Medulla oblongata (tissue), 1 donor: ENCODE measurements around the gene S100A2.

Source experiments
- DNase-seq: peaks from one replicate; pipeline ENCODE4 v3.0.0-alpha.2; 2015; ENCODE audit errors: extremely low spot score

Gene S100A2

DNA sequence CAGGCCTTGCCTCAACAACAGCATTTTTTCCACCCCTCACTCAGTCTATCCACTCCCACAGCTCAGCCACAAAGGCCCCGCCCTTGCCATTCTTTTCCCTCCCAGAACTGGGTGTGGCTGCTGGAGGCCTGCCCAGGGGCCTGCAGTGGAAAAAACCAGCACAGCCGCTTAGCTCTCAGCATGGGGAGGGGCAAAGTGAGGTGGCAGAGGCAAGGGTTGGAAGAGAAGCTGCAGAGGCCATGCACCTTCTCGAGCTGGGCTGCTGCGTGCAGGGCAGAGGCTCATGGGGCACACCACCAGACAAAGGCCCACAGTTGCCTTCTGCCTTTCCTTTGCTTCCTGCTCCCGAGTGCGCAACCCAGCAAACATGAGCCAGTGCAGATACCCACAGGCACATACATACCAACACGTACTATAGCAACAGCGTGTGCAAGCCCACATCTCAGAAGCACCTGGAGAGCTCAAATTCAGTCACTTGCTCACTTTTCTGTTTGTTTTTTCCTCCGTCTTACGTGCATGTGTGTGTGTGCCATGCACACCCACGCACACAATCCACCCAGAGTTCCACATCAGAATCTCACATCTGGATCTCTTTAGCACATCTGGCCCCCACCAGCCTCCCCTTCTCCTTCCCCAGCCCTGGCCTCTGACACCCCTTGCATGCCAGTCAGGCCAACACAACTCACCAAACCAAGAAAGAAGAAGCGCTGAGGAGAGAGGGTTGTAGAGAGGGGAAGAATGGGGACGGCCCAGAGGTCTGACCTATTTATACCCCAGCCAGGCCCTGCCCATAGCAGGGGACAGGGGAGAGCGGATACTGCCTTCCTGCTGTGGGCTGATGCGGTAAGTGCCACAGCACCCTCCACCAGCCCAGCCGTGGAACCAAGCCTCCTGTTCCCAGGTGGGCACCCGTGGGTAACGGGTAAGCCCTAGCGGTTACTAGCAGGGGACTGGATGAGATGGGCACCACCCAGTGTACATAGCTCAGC is 20.3 kb downstream of the S100A2 start, which contains the start of gene S100A4:
TSS of gene S100A4 (minus strand) at position 740 of the 989 bp plus-strand sequence. CDS start 1,012 bp downstream, outside the sequence.
- peak; percentile 74 for DNase-seq

DNA sequence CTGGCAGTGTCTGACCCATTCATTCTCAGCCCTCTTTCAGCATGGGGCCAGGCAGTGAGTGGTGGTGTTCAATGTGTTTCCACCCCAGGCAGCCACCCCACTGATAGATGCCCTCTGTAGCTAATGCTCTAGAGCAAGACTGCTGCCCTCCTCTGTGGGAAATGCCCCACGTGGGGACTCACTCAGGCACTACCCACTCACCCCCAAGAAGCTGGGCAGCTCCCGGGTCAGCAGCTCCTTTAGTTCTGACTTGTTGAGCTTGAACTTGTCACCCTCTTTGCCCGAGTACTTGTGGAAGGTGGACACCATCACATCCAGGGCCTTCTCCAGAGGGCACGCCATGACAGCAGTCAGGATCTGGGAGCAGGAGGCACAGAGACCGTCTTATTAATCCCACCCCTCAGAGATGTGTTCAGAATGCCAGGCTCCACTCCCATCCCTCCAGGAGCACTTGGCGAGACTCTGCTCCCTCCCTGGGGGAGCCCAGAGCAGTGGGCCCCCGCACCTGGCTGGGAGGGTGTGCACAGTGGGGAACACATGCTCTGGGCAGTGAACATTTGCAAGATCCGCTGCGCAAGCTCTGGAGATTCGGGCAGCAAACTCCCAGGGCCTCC is 21.1 kb downstream of the S100A2 start:
- no peak for DNase-seq

DNA sequence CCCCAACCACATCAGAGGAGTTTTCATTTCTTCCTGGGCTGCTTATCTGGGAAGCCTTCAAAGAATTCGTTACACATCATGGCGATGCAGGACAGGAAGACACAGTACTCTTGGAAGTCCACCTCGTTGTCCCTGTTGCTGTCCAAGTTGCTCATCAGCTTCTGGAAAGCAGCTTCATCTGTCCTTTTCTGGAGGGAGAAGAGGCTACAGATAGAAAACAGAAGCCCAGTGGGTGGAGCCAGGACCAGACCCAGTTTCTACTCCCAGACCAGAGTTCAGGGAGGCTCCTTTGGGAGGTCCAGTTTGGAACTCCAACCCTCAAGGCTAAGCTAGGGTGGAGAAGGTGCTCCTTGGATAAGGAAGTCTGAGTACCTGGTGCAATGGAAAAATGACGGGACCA is 21.9 kb downstream of the S100A2 start:
- DNase-seq, result no peak

DNA sequence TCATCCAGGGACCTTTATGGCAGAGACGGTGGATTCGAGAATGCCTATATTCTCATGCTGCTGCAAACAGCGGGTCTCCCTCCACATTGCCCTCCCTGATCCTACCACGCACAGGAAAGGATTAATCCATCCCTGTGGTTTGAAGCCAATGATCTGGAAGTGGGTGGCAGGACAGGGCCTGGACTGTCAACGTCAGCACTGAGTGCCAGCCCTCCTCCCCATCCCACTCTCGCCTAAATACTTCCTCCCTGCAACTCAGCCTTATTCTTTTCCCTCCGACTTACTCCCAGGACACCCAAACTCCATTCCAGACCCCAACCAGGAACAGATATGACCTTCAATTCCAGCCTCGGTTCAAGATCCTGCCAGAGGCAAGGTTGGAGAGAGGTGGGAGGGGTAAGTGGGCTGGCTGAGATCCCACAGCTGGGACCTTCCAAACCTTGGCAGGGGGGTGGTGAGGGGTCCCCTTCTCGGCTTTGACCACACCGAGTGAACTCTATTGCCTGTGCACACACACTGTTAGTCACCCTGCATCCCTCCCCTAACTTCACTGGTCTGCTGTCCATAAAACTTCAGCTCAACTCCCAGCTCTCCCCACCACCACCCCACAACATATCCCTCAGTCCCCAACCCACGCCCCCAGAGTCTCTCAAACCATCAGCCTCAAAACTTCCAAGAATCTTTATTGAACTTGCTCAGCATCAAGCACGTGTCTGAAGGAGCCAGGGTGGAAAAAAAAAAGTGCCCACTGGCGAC is 22.5 kb downstream of the S100A2 start:
- DNase-seq, result no peak

DNA sequence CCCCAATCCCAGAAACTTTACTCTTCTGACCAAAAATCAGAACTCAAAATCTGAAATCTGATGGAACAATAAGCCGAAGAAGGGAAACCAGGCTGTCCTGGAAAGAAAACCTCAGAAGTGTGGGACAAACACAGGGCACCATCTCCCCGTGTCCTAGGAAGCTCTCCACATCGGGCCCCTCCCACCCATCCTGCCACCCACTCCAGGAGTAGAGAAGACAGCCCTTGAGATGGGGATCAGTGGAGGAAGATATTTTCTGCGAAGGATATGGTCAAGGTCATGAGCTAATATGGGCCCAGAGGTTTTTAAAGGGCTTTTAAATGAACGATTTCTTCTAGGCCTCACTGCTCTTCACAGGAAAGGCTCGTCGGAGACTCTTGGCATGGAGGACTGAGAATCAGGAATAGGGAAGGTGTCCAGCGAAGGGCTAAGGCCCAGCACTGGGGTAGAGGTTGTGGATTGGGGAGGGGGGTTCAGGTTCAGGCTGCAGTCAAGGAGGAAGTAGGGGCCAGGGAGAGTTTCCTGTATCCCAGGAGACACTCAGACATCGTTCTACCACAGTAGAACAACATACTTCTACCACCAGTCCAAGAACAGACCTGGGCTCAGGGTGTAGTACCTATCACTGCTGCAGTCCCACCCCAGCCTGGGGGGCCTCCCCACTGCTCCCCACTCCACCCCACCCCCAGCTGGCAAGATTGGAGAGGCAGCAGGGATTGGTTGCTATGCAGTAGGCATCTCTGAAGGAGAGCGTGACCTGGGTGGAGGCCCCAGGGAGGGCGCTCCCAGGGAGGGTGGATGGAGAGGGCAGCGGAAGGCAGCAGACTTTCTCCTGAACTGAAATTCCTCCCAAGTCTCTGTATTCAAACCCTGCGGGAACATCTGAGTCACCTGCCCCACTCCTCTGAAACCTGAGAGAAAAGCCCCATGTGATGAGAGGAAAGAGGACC is 23.7 kb downstream of the S100A2 start:
- no peak for DNase-seq

DNA sequence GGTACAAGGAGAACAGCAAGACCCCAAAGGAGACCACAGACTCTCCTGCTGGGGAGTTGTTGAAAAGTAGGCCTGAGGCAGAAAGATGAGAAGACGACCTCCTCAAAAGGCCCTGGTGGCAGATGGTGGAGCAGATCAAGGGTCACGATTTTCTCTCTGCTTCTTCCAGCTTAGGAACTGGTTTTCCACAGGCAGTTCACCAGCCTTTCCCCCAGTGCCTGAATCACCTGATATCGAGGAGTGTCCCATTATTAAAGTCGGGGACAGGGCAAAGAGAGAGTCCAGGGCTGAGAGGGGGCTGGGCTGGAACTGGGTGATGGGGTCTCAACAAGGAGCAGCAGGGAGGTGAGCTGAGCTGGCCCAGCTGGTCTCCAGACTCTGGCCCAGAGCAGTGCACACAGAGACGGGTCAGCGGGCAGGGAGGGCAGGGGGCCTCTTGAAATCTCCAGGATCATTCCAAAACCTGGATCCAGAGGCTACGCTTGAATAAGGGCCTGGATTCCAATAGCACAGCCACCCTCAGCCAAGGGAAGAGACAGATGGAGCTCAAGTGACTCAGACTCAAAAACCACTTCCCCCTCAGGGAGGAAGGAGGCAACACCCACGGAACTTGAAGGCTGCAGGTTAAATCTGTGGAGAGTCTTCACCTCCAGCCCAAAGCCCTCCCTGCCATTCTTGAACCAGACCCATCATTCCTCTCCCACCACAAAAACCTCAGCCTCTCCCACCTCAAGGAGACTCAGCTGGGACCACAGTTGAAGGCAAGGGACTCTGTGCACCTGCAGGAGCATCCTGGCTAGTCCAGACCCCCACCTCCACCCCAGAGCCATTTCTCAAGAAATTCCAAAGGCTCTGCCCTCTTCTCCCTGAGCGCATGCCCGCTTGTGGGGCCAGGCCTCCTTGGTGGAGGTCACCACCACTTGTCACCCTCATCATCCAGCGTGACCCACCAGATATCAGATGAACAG is 25.0 kb downstream of the S100A2 start, which contains the start of gene S100A5:
TSS of gene S100A5 (minus strand) at position 541 of the 968 bp plus-strand sequence. CDS start 743 bp downstream, outside the sequence.
- no peak for DNase-seq

DNA sequence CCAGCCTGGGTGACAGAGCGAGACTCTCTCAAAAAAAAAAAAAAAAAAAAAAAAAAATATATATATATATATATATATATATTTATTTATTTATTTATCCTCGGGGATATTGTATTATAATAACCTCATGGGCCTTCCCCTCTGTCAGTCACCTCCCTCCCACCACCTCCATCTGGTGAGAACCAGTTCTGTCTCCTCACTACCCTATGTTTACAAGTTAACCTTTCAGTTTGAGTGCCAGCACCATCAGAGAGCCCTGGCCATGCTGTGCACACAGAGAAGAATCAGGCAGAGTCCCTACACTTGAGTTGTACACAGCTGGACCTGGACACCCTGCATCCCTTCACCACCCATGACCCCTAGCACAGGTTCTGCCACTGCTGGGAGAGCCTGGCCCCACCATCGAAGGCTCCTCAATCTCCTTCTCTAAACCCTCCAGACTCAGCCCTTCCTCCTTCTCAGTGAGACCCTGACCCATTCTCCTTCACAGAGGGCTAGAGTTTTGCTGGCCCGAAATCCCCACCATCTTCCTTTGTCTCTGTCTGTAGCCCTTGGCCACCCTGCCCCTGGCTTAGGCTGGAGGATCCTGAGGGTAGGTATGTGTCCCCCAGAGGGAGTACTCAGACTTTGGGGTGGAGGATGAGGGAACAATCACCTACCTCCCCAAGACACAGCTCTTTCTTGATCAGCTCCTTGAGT is 26.1 kb downstream of the S100A2 start:
- DNase-seq, result no peak

DNA sequence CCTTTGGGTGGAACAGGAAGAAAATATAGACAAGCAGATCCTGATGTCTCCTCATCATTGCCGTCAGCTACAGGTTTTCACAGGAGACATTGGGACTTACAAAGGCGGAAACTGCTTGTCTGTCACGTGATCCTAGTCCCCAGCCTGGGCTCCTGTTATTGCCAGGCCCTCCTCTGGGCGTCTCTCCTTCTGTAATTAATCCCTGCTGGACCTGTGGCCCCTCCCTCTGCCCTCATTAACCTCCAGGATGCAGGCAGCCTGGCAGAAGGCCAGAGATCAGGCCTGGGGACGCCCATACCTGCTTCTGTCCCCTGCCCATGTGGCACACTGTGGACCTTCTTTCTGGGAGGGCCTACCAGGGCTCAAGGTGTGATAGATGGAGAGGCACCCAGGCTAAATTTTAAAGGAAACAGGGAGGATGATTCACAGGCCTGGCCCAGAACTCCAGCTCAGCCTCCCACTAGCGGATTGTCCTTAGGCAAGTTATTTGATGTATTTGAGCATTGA is 27.3 kb downstream of the S100A2 start:
- DNase-seq, result no peak

DNA sequence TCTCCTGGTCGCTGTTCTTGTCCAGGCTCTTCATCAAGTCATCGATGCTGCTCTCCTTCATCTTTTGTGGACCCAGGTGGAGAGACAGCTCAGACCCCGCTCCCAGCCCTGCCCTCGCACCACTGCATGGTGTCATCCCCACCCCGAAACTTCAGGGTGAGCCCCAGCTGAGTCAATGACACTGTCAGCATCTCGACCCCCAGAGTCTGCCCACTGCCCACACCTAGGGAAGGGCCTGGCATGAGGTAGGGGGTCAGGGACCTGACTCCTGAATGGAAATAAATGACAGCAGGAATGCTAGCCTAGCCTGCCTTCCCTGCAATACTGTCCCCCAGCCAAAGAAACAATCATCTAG is 28.3 kb downstream of the S100A2 start:
- no peak for DNase-seq

DNA sequence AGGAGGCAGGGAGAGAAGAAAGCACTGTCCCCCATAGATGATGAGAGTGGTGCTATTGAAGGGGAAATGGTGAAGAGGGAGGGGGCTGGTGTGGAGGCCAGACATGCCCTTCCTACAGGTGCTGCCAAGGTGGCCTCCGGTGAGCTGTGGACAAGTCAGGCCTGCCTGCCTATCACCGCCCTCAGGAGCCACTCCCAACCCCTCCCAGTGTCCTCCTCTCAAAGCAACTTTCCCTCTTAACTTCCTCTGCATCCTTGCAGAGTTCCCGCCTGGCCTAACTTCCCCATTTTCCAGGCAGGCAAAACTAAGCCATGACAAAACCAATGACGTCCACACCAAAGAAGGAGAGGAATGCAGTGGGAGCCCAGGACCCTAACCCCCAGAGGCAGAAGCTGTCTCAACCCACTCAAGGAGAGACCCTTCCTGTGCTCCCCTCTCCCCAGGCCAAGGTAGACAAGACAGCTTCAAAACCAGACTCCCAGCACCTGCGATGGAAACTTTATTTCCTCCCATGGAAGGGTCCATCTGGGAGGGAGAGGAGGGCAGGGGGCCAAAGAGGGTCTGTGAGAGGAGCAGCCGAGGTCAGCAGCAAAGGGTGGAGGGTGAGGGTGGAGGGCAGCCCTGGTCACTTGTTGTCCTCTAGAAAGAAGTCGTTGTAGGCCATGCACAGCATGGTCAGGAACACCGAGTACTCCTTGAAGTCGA is 28.8 kb downstream of the S100A2 start:
- DNase-seq, result no peak

DNA sequence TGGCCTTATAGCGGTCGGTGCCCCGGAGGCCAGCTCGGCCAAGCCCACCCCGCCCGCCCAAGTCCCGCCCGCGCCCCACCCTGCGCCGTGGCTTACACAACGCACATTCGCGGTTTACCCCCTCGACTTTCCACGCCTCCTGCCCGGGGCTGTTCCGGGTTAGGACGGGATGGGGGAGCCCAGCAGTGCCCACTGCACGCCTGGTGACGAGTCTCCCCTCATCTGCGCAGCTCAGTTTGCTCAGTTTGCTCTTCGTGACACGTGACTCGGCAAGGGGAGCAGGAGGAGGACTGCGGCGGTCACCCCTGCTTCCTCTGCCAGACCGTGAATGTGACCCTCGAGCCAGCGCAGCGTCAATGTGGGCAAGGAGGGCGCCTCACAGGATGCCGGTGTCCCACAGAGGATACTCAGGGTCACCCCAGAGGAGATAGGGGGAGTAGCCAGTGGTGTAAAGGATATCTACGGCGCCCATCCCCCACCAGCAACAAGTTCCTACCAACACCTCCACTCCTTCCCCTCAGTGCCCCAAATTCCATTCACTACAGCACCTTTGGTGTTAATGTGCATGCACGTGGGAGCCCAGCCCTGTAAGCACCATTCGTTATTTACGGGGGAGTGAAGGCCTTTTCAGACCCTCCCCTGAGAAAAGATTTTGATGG is 29.5 kb downstream of the S100A2 start:
- DNase-seq, result peak; percentile 79

DNA sequence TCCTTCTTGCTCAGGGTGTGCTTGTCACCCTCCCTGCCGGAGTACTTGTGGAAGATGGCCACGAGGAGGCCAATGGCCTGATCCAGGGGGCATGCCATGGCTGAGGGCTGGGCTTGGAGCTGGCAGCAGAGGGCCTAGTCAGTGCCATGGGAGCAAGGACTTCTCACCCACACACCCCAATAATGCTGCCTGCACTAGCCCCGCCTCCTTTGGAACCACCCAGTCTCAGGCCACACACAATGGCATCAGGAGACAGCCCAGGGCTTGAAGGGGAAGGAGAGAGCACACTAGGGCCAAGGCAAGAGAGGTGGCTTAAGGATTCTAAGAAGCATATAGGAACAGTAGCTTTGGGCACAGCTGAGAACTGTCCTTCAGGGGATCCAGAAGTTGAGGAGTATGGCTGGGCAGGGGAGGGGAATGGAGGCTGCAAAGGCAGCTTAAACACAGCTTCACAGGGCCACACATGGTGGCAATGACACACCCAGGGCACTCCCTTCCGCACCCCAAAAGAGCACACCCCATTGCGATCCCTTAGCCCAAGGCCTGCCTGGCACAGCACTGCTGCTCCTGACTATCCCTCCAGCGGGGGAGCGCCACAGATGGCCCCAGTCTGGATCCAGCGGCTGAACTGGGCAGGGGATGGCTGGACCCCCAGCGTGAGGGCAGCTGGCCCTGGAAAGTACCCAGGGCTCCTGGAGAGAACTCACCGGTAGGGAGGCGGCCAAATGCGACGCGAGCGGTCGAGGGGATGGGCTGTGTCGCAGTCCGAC is 30.2 kb downstream of the S100A2 start, which contains the start of gene S100A6:
TSS of gene S100A6 (minus strand) at position 750 of the 770 bp plus-strand sequence. CDS start at position 98, 652 bp downstream.
- peak; percentile 77 for DNase-seq

DNA sequence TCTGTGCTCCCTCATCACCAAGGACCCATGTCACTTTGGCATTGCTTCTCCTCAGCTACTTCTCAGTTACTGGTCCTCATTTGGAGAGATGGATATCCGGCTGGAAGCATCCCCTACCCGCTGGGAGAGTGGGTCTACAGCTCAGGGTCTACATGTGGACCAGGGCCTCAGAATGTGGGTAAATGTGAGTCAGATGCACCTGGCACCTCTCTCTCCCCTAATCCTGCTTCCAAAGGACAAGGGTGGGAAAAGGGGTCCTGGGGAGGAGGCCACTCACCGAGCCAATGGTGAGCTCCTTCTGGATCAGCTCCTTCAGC is 30.8 kb downstream of the S100A2 start:
- no peak for DNase-seq

DNA sequence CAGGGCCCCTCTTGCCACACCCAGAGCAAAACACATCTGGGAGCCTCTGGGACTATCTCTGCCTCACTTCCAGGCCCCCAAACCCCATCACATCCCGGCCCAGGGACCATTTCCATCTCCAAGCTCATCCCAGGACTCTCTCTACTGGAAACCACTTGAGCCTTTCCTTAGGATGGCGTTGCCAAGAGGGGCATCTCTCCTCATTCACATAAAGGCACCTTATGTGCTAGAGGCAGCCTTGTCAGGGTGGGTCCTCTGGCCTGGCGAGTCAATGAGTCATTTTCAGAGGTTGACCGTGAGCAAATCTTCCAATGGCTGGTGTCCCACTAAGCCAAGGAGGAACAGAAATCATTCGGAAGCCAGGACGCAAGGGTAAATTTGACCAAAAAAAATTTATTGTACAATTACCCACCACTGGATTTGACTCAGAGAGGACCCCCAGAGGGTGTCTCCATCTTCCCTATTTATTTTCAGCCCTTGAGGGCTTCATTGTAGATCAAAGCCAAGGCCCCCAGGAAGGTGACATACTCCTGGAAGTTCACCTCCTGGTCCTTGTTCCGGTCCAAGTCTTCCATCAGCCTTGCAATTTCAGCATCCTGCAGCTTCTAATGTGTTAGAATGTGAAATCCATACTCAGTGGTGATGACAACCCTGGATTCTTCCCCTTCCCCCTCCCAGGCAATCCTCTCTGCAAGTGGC is 31.3 kb downstream of the S100A2 start:
- no peak for DNase-seq

DNA sequence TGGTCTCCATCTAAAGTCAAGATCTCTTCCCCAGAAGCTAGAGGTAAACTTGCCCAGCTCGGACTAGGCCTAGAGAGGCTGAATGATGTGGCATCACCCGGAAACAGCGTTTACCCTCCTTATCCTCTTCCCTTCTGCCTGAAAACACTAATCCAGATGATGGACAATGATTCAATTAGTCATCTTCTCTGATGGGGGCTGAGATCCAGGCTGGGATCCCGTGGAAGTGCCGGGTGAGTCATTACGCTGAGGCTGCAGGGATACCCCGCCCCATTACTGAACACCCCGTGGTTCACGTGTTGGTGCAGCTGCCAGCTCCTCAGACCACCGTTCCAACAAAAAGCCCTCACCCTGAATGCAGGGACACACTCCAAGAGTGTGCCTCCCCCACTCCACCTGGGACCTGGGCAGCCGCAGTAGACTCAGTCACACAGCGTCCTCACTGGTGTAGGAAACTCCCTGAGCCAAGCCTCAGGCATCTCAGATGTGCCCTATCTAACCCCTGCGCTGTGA is 31.9 kb downstream of the S100A2 start:
- no peak for DNase-seq
